OCI-LY3 (cell line): Measurements from ENCODE around the gene INS.

ENCODE experiments used
- H2AFZ ChIP-seq: fragments of 200-600, 300-600 bp; shearing (Covaris generic); 2 replicates; pipeline ENCODE4 v1.6.0; 2014; ENCODE audit warnings: antibody characterized with exemption, low read depth, low read length
- H3K27ac ChIP-seq: fragments of 200-600, 300-600 bp; sonication (generic); 2 replicates; pipeline ENCODE4 v1.5.1; 2014; ENCODE audit warnings: mild to moderate bottlenecking, low read length, moderate library complexity, mixed read lengths
- H3K27me3 ChIP-seq: fragments of 200-600, 300-600 bp; sonication (generic); 2 replicates; pipeline ENCODE4 v1.6.1; 2014; ENCODE audit warnings: low read depth, low read length, mixed read lengths
- H3K36me3 ChIP-seq: fragments of 200-600, 300-600 bp; sonication (generic); replicated peaks from 2 replicates; pipeline ENCODE3; 2014; ENCODE audit warnings: low read depth, low read length, mixed read lengths
- H3K4me1 ChIP-seq: fragments of 300-600, 200-600 bp; sonication (generic); 2 replicates; pipeline ENCODE4 v1.6.1; 2014; ENCODE audit warnings: low read length, mixed read lengths
- H3K4me2 ChIP-seq: fragments of 200-600, 300-600 bp; sonication (generic); 2 replicates; pipeline ENCODE4 v1.6.1; 2014; ENCODE audit warnings: low read length, mixed read lengths
- H3K4me3 ChIP-seq: fragments of 300-600, 200-600 bp; sonication (generic); 2 replicates; pipeline ENCODE4 v1.5.1; 2014; ENCODE audit warnings: antibody characterized with exemption, mild to moderate bottlenecking, low read length, moderate library complexity
- H3K79me2 ChIP-seq: fragments of 300-600, 200-600 bp; shearing (Covaris generic); 2 replicates; pipeline ENCODE4 v1.6.1; 2014; ENCODE audit warnings: mild to moderate bottlenecking, low read length, mixed read lengths
- H3K9ac ChIP-seq: fragments of 300-600, 200-600 bp; shearing (Covaris generic); 2 replicates; pipeline ENCODE4 v1.6.0; 2014; ENCODE audit warnings: mild to moderate bottlenecking, low read length, moderate library complexity
- H3K9me3 ChIP-seq: fragments of 200-600, 300-600 bp; shearing (Covaris generic); 2 replicates; pipeline ENCODE4 v1.6.1; 2014; ENCODE audit warnings: low read length, mixed read lengths; ENCODE audit not compliant: insufficient read depth
- H4K20me1 ChIP-seq: fragments of 200-600, 300-600 bp; sonication (generic); 2 replicates; pipeline ENCODE4 v1.6.1; 2016; ENCODE audit warnings: low read length, mixed read lengths; ENCODE audit not compliant: insufficient read depth
- CTCF ChIP-seq: fragments of 200-600, 300-600 bp; sonication (generic); IDR thresholded peaks from 2 replicates; pipeline ENCODE4 v1.5.1; 2014; ENCODE audit warnings: antibody characterized with exemption, low read length, low read depth
- EZH2phosphoT487 ChIP-seq: fragments of 200-600 bp; shearing (Covaris generic); IDR thresholded peaks from 2 replicates; pipeline ENCODE4 v1.6.1; 2018; ENCODE audit warnings: antibody characterized with exemption, mixed run types, low read depth

The INS gene

GRCh38 chr11:2151500-2152257 is 9.3 kb downstream of the INS start:
- no peak overlapping the region; the same call in 1 of the 2 replicates for H3K9ac ChIP-seq
- peaks cover 3% of the 10 kb centered on the region; the same call in 1 of the 2 replicates for H3K4me1 ChIP-seq
- TF ChIP-seq CTCF, result peak; percentile 69
- no peak for TF ChIP-seq EZH2phosphoT487
- no peaks in the 10 kb centered on the region for H3K9me3 ChIP-seq
- H3K79me2 ChIP-seq, result no peaks in the 10 kb centered on the region
- peak overlapping the region; percentile 11; the same call in 1 of the 2 replicates for H3K4me3 ChIP-seq
- H4K20me1 ChIP-seq, result no peaks in the 10 kb centered on the region
- H3K4me2 ChIP-seq, result peak overlapping the region; percentile 46
- no peak overlapping the region for H2AFZ ChIP-seq
- H3K36me3 ChIP-seq, result no peaks in the 10 kb centered on the region
- H3K27ac ChIP-seq, result no peak overlapping the region
- H3K27me3 ChIP-seq, result peaks cover 42% of the 10 kb centered on the region

GRCh38 chr11:2149864-2150847 is 10.9 kb downstream of the INS start:
- Histone ChIP-seq H3K4me1 (peaks cover 3% of the 10 kb centered on the region; the same call in 1 of the 2 replicates), H3K4me2 (no peak overlapping the region), H4K20me1 (no peaks in the 10 kb centered on the region), H2AFZ (no peak overlapping the region), H3K4me3 (no peak overlapping the region), H3K36me3 (no peaks in the 10 kb centered on the region), H3K27ac (no peak overlapping the region), H3K27me3 (peaks cover 58% of the 10 kb centered on the region), H3K79me2 (no peaks in the 10 kb centered on the region), H3K9me3 (no peaks in the 10 kb centered on the region), H3K9ac (no peak overlapping the region)
- peak; percentile 57 for TF ChIP-seq CTCF
- TF ChIP-seq EZH2phosphoT487, result no peak

- Histone ChIP-seq H3K27me3 (peaks cover 65% of the 10 kb centered on the region), H2AFZ (no peak overlapping the region), H3K4me1 (peaks cover 8% of the 10 kb centered on the region), H3K9ac (no peak overlapping the region), H3K4me3 (no peak overlapping the region), H3K4me2 (no peak overlapping the region), H3K27ac (no peak overlapping the region), H3K79me2 (no peaks in the 10 kb centered on the region), H3K36me3 (no peaks in the 10 kb centered on the region), H4K20me1 (no peaks in the 10 kb centered on the region), H3K9me3 (no peaks in the 10 kb centered on the region)
- TF ChIP-seq CTCF (no peak), EZH2phosphoT487 (no peak)
Observed at GRCh38 chr11:2149460-2149859, 11.5 kb downstream of the INS start.

GRCh38 chr11:2148595-2148994 is 12.4 kb downstream of the INS start:
- H3K27me3 ChIP-seq, result peaks cover 73% of the 10 kb centered on the region
- H3K4me1 ChIP-seq, result peaks cover 17% of the 10 kb centered on the region
- no peak overlapping the region for H2AFZ ChIP-seq
- no peaks in the 10 kb centered on the region for H4K20me1 ChIP-seq
- TF ChIP-seq CTCF, result no peak
- no peak for TF ChIP-seq EZH2phosphoT487
- H3K36me3 ChIP-seq, result no peaks in the 10 kb centered on the region
- no peak overlapping the region for H3K9ac ChIP-seq
- H3K27ac ChIP-seq, result no peak overlapping the region
- no peak overlapping the region for H3K4me2 ChIP-seq
- H3K9me3 ChIP-seq, result no peaks in the 10 kb centered on the region
- H3K4me3 ChIP-seq, result no peak overlapping the region
- no peaks in the 10 kb centered on the region for H3K79me2 ChIP-seq
